Loucy (cell line): Measurements from ENCODE around the gene MMP24.

ENCODE experiments used
- H2AFZ ChIP-seq: fragments of 200-600 bp; sonication (generic); 2 replicates; pipeline ENCODE4 v1.6.0; 2016; ENCODE audit warnings: antibody characterized with exemption, mild to moderate bottlenecking, low read length, moderate library complexity
- H3F3A ChIP-seq: fragments of 200-600 bp; 2 replicates; pipeline ENCODE4 v1.6.0; 2016; ENCODE audit warnings: antibody characterized with exemption, low read depth, mild to moderate bottlenecking
- H3K27me3 ChIP-seq: fragments of 200-600 bp; sonication (generic); 2 replicates; pipeline ENCODE4 v1.6.1; 2014; ENCODE audit warnings: low read length, mild to moderate bottlenecking; ENCODE audit not compliant: insufficient read depth, poor library complexity, severe bottlenecking
- H3K36me3 ChIP-seq: fragments of 200-600 bp; sonication (generic); 2 replicates; pipeline ENCODE4 v1.6.1; 2016; ENCODE audit warnings: low read length; ENCODE audit not compliant: insufficient read depth
- H3K4me1 ChIP-seq: fragments of 200-600 bp; sonication (generic); 2 replicates; pipeline ENCODE4 v1.5.1; 2014; ENCODE audit warnings: low read length, mild to moderate bottlenecking; ENCODE audit not compliant: insufficient read depth, poor library complexity, severe bottlenecking
- H3K4me2 ChIP-seq: fragments of 200-600 bp; sonication (generic); 2 replicates; pipeline ENCODE4 v1.6.0; 2014; ENCODE audit warnings: antibody characterized with exemption, low read length, low read depth, mild to moderate bottlenecking; ENCODE audit not compliant: poor library complexity, severe bottlenecking
- H3K4me3 ChIP-seq: fragments of 200-600 bp; sonication (generic); 2 replicates; pipeline ENCODE4 v1.5.1; 2014; ENCODE audit warnings: low read length, mild to moderate bottlenecking, mixed read lengths; ENCODE audit not compliant: poor library complexity, severe bottlenecking
- H3K79me2 ChIP-seq: fragments of 200-600 bp; sonication (generic); 2 replicates; pipeline ENCODE4 v1.6.1; 2014; ENCODE audit warnings: low read length; ENCODE audit not compliant: insufficient read depth
- H3K9ac ChIP-seq: fragments of 200-600 bp; sonication (generic); 2 replicates; pipeline ENCODE4 v1.6.0; 2014; ENCODE audit warnings: mild to moderate bottlenecking, low read depth, low read length, moderate library complexity; ENCODE audit not compliant: poor library complexity, severe bottlenecking
- H3K9me2 ChIP-seq: fragments of 200-600 bp; sonication (generic); replicated peaks from 2 replicates; pipeline ENCODE4 v1.6.1; 2016; ENCODE audit warnings: low read depth, low read length, mixed read lengths
- H3K9me3 ChIP-seq: fragments of 200-600 bp; sonication (generic); 2 replicates; pipeline ENCODE4 v1.6.1; 2014; ENCODE audit warnings: mild to moderate bottlenecking, antibody characterized with exemption, low read length, low read depth; ENCODE audit not compliant: insufficient read depth
- H4K20me1 ChIP-seq: fragments of 200-600 bp; sonication (generic); 2 replicates; pipeline ENCODE4 v1.6.0; 2014; ENCODE audit warnings: antibody characterized with exemption, low read length, mild to moderate bottlenecking; ENCODE audit not compliant: insufficient read depth, poor library complexity, severe bottlenecking
- EZH2phosphoT487 ChIP-seq: fragments of 200-600 bp; IDR thresholded peaks from 2 replicates; pipeline ENCODE4 v1.6.1; 2018; ENCODE audit warnings: antibody characterized with exemption, mild to moderate bottlenecking, moderate library complexity, borderline replicate concordance
- TF ChIP-seq, protein P1 (sequence below): fragments of 200-600 bp; sonication (generic); conservative IDR thresholded peaks from 2 replicates; pipeline ENCODE4 v1.5.1; 2014; ENCODE audit warnings: mild to moderate bottlenecking, antibody characterized with exemption, low read length

MMP24 gene

DNA sequence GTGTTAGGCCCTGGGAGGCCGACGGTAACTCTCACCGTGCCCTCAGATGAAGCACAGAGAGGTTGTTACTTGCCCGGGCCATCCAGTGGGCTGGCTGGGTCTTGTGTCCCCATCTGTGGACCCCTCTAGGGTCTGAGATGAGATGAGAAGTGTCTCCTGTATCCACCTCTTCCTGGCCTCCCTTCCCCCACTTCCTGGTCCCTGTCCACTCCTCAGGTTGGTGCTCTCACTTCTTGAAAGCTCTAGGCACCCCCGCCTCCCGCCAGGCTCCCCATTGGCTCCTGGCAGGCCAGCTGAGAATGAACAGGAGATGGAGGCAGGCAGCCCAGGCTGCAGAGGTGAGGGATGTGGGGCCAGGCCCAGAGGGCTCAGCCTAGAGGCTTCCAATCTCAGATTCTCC, 49.9 kb downstream of the MMP24 start:
- Histone ChIP-seq H3K27me3 (no peaks in the 10 kb centered on the region), H3K4me3 (peak overlapping the region; percentile 76), H3K9ac (peak overlapping the region; percentile 83), H3K9me3 (no peaks in the 10 kb centered on the region), H3K4me2 (peak overlapping the region; percentile 76), H4K20me1 (peaks cover 4% of the 10 kb centered on the region), H3K79me2 (peaks cover 26% of the 10 kb centered on the region; the same call in 1 of the 2 replicates), H3K4me1 (peaks cover 3% of the 10 kb centered on the region), H3K36me3 (peaks cover 32% of the 10 kb centered on the region; the same call in 1 of the 2 replicates), H3F3A (peaks cover 4% of the 10 kb centered on the region; the same call in 1 of the 2 replicates), H3K9me2 (no peaks in the 10 kb centered on the region), H2AFZ (no peak overlapping the region)
- TF ChIP-seq, protein P1, sequence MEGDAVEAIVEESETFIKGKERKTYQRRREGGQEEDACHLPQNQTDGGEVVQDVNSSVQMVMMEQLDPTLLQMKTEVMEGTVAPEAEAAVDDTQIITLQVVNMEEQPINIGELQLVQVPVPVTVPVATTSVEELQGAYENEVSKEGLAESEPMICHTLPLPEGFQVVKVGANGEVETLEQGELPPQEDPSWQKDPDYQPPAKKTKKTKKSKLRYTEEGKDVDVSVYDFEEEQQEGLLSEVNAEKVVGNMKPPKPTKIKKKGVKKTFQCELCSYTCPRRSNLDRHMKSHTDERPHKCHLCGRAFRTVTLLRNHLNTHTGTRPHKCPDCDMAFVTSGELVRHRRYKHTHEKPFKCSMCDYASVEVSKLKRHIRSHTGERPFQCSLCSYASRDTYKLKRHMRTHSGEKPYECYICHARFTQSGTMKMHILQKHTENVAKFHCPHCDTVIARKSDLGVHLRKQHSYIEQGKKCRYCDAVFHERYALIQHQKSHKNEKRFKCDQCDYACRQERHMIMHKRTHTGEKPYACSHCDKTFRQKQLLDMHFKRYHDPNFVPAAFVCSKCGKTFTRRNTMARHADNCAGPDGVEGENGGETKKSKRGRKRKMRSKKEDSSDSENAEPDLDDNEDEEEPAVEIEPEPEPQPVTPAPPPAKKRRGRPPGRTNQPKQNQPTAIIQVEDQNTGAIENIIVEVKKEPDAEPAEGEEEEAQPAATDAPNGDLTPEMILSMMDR: no peak
- TF ChIP-seq EZH2phosphoT487: no peak

DNA sequence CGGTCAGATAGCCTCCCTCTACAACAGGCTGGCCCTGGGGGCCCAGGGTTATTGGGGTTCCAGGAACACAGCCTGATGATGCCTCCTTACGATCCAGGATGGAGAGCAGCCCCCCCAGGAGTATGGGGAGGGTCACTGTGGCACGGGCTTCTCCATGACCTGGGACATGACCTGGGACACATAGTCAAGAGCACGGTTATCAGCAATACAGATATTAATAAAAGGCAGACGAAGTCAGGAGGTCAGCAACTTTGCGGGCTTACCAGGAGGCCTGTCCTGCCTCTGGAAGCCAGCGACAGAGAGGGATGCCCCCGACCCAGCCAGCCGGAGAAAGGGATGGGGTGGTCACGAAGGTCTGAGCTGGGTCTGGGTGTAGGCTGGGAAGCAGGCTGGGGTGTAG, 50.6 kb downstream of the MMP24 start:
- Histone ChIP-seq H3K4me1 (peaks cover 3% of the 10 kb centered on the region), H3K36me3 (peaks cover 36% of the 10 kb centered on the region; the same call in 1 of the 2 replicates), H3K9me2 (no peaks in the 10 kb centered on the region), H4K20me1 (peaks cover 7% of the 10 kb centered on the region), H3K9ac (peak overlapping the region; percentile 83), H3K4me3 (peak overlapping the region; percentile 76), H2AFZ (no peak overlapping the region), H3K79me2 (peaks cover 33% of the 10 kb centered on the region), H3F3A (peaks cover 4% of the 10 kb centered on the region; the same call in 1 of the 2 replicates), H3K27me3 (no peaks in the 10 kb centered on the region), H3K9me3 (no peaks in the 10 kb centered on the region), H3K4me2 (peak overlapping the region; percentile 76)
- TF ChIP-seq, protein P1: no peak
- TF ChIP-seq EZH2phosphoT487: no peak

DNA sequence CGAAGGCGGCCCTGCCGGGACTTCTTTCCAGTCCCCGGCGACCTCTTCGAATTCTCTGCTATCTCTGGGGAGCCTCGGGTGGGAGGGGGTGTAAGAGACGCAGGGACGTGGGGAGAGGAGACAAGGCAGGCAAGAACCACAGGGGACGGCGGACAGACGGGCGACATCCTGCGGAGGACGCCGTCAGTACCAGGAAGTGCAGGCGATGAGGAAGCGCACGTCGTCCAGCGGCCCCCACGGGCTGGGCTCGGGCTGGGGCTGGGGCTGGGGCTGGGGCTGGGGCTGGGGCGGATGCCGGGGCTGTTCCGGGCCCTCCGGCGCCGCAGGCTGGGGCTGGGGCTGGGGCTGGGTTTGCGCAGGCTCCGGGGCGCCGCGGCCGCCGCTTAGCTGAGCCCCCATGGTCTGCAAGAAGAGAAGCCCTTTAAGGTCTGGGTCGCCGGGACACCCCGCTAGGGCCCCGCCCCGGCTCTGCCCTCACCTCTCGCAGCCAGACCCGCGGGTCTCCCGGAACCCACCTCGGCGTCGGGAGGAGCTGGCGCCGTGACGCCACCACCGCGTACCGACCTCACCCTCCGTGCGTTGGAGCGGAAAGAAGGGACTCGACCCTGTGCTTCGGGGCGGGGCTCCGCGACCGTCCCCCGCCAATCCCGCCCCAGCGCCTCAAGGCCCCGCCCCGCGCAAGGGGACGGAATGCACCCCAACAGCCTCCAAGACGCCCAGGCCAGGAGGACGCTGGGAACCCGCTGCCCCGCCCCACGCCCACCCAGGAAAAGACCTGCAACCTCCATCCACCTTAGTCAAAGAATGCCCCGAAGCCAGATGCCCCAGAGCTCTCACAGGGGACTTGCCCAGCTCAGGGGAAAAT, 51.3 kb downstream of the MMP24 start, which contains the start of gene MMP24OS:
TSS of gene MMP24OS (minus strand) at position 592 of the 865 bp plus-strand sequence. CDS start at position 399, 193 bp downstream.
- peaks cover 39% of the 10 kb centered on the region; the same call in 1 of the 2 replicates for H3K36me3 ChIP-seq
- no peak within 1 kb of the TSS for H2AFZ ChIP-seq
- peak within 1 kb of the TSS; percentile 76 for H3K4me2 ChIP-seq

More for the DNA sequence above, 51.3 kb downstream of the MMP24 start, which contains the start of gene MMP24OS:
- peak within 1 kb of the TSS; percentile 76 for H3K4me3 ChIP-seq
- TF ChIP-seq, protein P1: peak; percentile 27; the same call in 1 of the 2 replicates
- no peak for TF ChIP-seq EZH2phosphoT487
- peaks cover 13% of the 10 kb centered on the region for H4K20me1 ChIP-seq
- H3K9me2 ChIP-seq: no peaks in the 10 kb centered on the region
- H3K9me3 ChIP-seq: no peaks in the 10 kb centered on the region
- H3K4me1 ChIP-seq: peaks cover 7% of the 10 kb centered on the region
- H3K79me2 ChIP-seq: peaks cover 39% of the 10 kb centered on the region
- no peaks in the 10 kb centered on the region for H3K27me3 ChIP-seq
- peaks cover 4% of the 10 kb centered on the region; the same call in 1 of the 2 replicates for H3F3A ChIP-seq
- H3K9ac ChIP-seq: peak within 1 kb of the TSS; percentile 83
